Measurements from ENCODE around the gene BCAP31. TPM values are rescaled to one million over a fixed set of nuclear protein-coding genes. Genes with fewer than 3 reads are reported as not detected.

Gene BCAP31
- total RNA-seq, 1 donor from 2014 or later = 219 TPM

DNA sequence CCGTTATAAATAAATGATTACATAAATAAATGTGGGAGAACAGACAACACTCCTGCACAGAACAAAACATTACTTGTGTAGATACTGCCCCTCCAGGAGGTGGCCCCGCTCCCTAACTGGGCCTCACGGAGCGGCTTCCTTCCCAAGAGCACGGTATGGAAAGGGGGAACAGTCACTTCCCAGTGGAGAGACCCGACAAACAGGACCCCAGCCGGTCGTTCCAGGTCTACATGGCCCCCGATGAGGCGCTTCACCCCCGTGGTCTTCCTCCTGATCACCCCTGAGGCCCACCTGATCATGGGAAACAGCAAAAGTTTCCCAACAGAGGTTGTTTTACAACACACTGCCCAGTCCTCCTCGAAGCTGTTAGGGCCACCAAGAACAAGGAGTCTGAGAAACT is 43.0 kb downstream of the BCAP31 start:
- H3K4me1 ChIP-seq = no peaks in the 10 kb centered on the region
- no peaks in the 10 kb centered on the region for H3K36me3 ChIP-seq
- H3K4me3 ChIP-seq = no peak overlapping the region
- intact Hi-C loops (cut with DNase I) = no loop called here
- no peak for ATAC-seq
- no peaks in the 10 kb centered on the region for H3K9me3 ChIP-seq
- TF ChIP-seq, protein P1, sequence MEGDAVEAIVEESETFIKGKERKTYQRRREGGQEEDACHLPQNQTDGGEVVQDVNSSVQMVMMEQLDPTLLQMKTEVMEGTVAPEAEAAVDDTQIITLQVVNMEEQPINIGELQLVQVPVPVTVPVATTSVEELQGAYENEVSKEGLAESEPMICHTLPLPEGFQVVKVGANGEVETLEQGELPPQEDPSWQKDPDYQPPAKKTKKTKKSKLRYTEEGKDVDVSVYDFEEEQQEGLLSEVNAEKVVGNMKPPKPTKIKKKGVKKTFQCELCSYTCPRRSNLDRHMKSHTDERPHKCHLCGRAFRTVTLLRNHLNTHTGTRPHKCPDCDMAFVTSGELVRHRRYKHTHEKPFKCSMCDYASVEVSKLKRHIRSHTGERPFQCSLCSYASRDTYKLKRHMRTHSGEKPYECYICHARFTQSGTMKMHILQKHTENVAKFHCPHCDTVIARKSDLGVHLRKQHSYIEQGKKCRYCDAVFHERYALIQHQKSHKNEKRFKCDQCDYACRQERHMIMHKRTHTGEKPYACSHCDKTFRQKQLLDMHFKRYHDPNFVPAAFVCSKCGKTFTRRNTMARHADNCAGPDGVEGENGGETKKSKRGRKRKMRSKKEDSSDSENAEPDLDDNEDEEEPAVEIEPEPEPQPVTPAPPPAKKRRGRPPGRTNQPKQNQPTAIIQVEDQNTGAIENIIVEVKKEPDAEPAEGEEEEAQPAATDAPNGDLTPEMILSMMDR (IDR thresholded peaks at IDR 0.05) = no peak
- no peak for DNase-seq
- H3K27me3 ChIP-seq (ENCODE audit: low read depth) = no peaks in the 10 kb centered on the region
- no peak overlapping the region for H3K27ac ChIP-seq

- TF ChIP-seq, protein P1 (IDR thresholded peaks at IDR 0.05) = no peak
- no peak for DNase-seq
- H3K36me3 ChIP-seq = no peaks in the 10 kb centered on the region
- H3K27ac ChIP-seq = no peak overlapping the region
- no peak for ATAC-seq
- no peaks in the 10 kb centered on the region for H3K9me3 ChIP-seq
- no peaks in the 10 kb centered on the region for H3K4me1 ChIP-seq
- H3K4me3 ChIP-seq = no peak overlapping the region
- H3K27me3 ChIP-seq (ENCODE audit: low read depth) = peaks cover 5% of the 10 kb centered on the region
- intact Hi-C loops (cut with DNase I) = no loop called here
These were observed 49.9 kb downstream of the BCAP31 start for GRCh38 chrX:153674219-153674851.

- ATAC-seq (no peak), DNase-seq (no peak)
- TF ChIP-seq, protein P1 (IDR thresholded peaks at IDR 0.05) = no peak
- intact Hi-C loops (cut with DNase I) = no loop called here
- H3K9me3 ChIP-seq = no peaks in the 10 kb centered on the region
- no peak within 1 kb of the TSS for H3K27ac ChIP-seq
- no peaks in the 10 kb centered on the region for H3K36me3 ChIP-seq
- H3K4me1 ChIP-seq = no peaks in the 10 kb centered on the region
- no peak within 1 kb of the TSS for H3K4me3 ChIP-seq
- H3K27me3 ChIP-seq (ENCODE audit: low read depth) = peaks cover 5% of the 10 kb centered on the region
These were observed 50.6 kb downstream of the BCAP31 start, which contains the start of gene PNCK for GRCh38 chrX:153673428-153674218. Gene PNCK (minus strand): TSS chrX:153673813. CDS start chrX:153673076, 737 bp downstream.

GRCh38 chrX:153672531-153673427 is 51.4 kb downstream of the BCAP31 start:
- Histone ChIP-seq H3K9me3 (no peaks in the 10 kb centered on the region), H3K27ac (no peak overlapping the region), H3K27me3 (ENCODE audit: low read depth) (peaks cover 5% of the 10 kb centered on the region), H3K4me3 (no peak overlapping the region), H3K36me3 (no peaks in the 10 kb centered on the region), H3K4me1 (no peaks in the 10 kb centered on the region)
- intact Hi-C loops (cut with DNase I) = no loop called here
- DNase-seq (no peak), ATAC-seq (no peak)
- TF ChIP-seq, protein P1 (IDR thresholded peaks at IDR 0.05) = no peak
